Uterus (tissue), 2 donors: ENCODE results near the gene PCSK4.

ENCODE experiments used
- CTCF ChIP-seq, 4 experiments: fragments of 200-600 bp in 2 of 4; fragments of 450-650 bp in 2 of 4; sonication (generic) in 2 of 4; IDR thresholded peaks; one replicate each; pipeline ENCODE4 v1.5.1; 2016 to 2019; ENCODE audit warnings: antibody characterized with exemption in 4 of 4, mild to moderate bottlenecking in 2 of 4, moderate library complexity in 1 of 4
- POLR2A ChIP-seq, 2 donors: fragments of 450-650 bp; IDR thresholded peaks; one replicate each; pipeline ENCODE4 v1.6.1; 2016; ENCODE audit warnings: antibody characterized with exemption in 2 of 2, mild to moderate bottlenecking in 1 of 2, moderate library complexity in 1 of 2

DNA sequence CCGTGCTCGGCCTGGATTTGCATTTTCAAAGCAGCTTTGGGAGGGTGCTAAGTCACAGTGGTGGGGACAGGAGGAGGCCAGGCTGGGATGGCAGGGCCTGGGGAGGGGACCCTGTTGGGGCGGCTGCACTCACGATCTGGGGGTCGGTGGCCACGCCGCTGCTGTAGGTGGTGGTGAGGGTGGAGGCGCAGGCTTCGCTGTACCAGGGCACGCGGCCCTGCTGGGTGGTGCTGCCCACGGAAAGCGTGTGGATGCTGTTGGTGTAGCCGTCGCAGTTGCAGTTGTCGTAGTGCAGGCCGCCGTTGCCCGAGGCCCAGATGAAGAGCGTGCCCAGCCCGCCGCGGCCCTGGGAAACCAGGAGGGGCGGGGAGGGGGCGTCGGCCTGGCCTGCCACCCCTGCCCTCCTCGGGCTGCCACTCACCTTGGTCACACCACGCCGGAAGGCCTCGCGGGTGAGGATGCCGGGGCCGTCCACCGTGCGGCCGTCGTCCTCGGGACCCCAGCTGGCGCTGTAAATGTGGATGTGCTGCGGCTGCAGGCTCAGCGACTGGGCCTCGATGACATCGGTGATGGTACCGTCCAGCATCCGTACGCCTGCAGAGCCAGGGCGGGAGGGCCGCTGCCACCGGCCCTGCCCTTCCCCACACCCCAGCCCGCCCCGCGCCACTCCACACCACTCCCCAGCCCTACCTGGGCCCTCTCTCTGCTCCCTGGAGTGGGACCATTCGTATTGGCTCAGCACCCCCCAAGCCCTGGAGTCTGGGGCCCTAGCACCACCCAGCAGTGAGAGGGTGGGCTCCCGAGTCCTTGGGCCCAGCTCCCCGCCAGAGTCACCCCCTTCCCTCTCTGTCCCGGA is 3.2 kb downstream of the PCSK4 start:
- TF ChIP-seq CTCF (IDR thresholded peaks at IDR 0.05) (no peak), POLR2A (IDR thresholded peaks at IDR 0.05) (no peak)
